A549 treated with ZK216348 at 1 μM for 4 hours (cell line): ENCODE results near the gene PRKAR1B. TPM values are rescaled to one million over a fixed set of nuclear protein-coding genes. Genes with fewer than 3 reads are reported as not detected.

Experiments
- total RNA-seq: library from RNA; stranded (reverse); fragments of 200-300 nt; extraction: Qiagen RNA extraction; gene quantifications from 5 replicates; pipeline ENCODE4 v1.2.3, GENCODE V29; 2022; ENCODE audit warnings: low read depth

PRKAR1B gene
- 21.1 to 31.0 TPM (median 29.2 TPM) in 5 replicates for total RNA-seq

DNA sequence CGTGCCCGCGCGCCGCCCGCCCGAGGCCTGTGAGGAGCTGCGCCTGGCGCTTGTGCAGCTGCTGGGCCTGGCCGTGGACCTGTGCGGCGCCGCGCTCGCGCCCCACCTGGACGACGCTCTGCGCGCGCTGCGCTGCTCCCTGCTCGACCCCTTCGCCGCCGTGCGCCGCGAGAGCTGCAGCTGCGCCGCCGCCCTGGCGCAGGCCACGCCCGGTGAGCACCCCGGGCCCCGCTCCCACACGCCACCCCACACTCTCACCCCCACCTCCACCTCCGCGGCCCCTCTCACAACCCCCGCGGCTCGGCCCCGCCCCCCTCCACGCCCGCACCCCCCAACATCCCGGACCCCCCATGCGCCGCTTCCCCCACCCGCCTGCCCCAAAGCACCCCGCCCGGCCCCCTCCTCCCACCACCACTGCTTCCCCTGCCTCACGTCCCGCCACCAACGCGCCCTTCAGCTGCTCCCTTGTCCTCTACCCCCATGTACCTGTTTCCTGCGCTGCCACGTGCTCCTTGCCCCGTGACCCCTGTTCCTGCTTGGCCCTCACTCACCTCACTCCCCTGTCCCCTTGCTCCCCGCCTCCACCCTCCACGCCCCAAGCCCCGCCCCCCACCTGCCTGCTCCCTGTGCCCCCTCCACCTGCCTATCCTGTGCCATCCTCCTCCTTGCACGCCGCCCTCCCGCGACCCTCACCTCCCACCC lies at the start of gene PRKAR1B:
TSS of gene PRKAR1B (minus strand) at position 178 of the 702 bp plus-strand sequence. CDS start 15,776 bp downstream, outside the sequence.

DNA sequence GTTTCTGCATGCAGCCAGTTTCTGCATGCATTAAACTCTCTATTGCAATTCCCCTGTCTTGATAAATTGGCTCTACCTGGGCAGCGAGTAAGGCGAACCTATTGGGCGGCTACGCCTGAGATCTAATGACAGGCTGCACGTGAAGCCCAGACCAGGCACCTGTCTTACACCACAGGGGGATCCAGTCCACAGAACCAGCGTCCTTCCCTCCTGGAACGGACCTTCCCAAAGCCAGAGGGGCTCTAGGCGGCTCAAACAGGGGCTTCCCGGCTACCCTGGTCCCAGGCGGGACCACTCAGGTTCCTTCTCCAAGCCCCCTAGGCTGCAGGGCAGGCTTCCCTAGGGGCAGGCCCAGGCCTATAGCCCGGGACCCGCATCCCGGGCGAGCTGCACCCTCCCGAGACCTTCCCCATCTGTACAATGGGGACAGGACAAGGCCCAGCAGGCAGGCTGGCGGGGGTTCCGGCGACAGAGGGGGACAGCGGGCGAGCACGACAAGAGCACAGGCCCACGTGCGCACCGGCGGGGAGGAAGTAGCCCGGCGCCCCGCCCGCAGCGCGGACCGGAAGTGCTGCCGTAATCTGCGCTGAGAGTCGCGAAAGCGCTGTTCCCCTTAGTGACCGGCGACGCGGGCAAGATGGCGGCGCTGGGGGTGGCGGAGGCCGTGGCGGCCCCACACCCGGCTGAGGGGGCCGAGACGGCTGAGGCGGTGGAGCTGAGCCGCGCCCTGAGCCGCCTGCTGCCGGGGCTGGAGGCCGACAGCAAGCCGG lies 812 bp downstream of the PRKAR1B start, which contains the start of gene DNAAF5:
TSS of gene DNAAF5 (plus strand) at position 616 of the 770 bp plus-strand sequence. CDS start at position 638, 22 bp downstream.

DNA sequence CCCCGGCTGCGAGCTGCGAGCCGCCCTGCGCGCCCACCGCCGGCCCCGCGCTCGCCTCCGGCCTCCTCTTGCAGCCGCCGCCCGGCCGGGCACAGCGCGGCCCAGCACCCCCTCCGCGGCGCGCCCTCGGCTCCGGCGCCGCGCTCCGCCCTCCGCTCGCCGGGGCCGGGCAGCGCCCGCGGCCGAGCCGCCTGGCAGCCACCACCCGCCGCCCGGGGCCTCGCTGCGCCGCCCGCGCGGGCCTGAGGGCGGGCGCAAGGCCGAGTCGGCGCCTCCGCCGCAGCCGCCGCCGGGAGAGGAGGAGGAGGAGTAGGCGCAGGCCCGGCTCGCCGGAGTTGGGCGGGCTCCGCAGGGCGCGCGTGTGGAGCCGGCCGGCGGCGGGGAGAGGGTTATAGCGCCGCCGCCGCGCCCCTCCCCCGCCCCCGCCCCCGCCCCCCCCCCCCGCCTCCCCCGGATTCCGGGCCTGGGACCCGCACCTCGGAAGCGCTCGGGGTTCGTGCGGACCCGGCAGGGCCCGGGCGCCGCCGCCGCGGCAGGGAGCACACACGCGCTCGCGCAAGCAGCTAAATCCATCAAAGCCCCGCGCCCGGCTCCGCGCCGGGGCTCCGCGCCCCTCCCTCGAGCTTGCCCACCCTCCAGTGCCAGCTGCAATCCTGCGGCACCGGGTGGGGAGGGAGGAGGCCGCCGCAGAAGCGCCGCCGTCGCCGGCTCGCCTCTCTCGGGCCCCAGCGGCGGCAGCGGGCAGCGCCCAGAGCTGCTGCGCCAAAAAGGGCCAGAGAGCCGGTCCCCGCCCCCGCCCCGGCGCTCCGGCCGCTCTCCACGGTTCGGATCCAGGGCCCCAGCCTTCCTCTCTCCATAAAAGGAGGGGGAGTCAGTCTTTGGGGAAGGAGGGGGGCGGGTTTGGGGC lies 207.3 kb downstream of the PRKAR1B start, which contains the start of gene PDGFA:
TSS of gene PDGFA (minus strand) at position 363 of the 907 bp plus-strand sequence. CDS start 845 bp downstream, outside the sequence.

Other genes with a start within 250 kb of the PRKAR1B start
- gene PDGFA, start 207.4 kb downstream of the PRKAR1B start, total RNA-seq: 27.8 to 37.6 TPM (median 31.2 TPM) in 5 replicates
- gene DNAAF5, start 582 bp downstream of the PRKAR1B start, total RNA-seq: 33.7 to 51.9 TPM (median 48.3 TPM) in 5 replicates
- 59.8 to 98.8 TPM (median 88.9 TPM) in 5 replicates for gene SUN1, start 105.2 kb upstream of the PRKAR1B start, total RNA-seq
- 28.5 to 65.0 TPM (median 60.6 TPM) in 5 replicates for gene GET4, start 149.3 kb upstream of the PRKAR1B start, total RNA-seq
- 2.3 to 6.6 TPM (median 5.0 TPM) in 5 replicates for gene ADAP1, start 227.4 kb upstream of the PRKAR1B start, total RNA-seq
- 5.1 to 8.4 TPM (median 5.9 TPM) in 5 replicates for gene COX19, start 248.3 kb upstream of the PRKAR1B start, total RNA-seq